ENCODE results near the gene LRRC72.
"Not testable (repeated sequence)": the region's sequence is repeated elsewhere in the genome, so short reads cannot be mapped to it uniquely, and the experiment has no call there.

LRRC72 gene

DNA sequence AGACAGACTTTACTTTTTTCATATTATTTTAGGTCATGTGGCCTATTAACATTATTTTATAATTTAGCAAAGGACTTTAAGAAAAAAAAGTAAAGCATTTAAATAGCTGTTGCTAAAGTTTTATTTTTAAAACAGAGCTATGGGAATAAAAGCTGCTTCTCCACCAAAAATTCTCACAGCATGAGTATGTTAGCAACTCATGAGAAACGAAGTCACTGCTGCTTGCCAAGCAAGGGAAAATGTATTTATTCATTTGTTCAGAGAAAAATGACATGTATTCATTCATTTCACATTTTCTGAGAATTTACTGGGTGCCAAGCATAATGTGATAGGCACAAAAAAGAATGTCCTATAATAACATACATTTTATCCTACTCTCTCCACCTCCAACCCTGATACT, 5.1 kb downstream of the LRRC72 start:
- Histone ChIP-seq H3K4me3 (ENCODE audit: low read length) (no peak overlapping the region), H3K4me1 (ENCODE audit: control insufficient read depth, low read depth, low read length) (no peaks in the 10 kb centered on the region), H3K27me3 (ENCODE audit: control insufficient read depth, insufficient read depth, low read length) (no peaks in the 10 kb centered on the region), H3K9me3 (ENCODE audit: control insufficient read depth, low read depth, low read length) (no peaks in the 10 kb centered on the region), H3K9ac (ENCODE audit: low read length) (no peak overlapping the region), H3K27ac (ENCODE audit: low read length) (no peak overlapping the region), H3K36me3 (ENCODE audit: control insufficient read depth, low read depth, low read length) (no peaks in the 10 kb centered on the region)

DNA sequence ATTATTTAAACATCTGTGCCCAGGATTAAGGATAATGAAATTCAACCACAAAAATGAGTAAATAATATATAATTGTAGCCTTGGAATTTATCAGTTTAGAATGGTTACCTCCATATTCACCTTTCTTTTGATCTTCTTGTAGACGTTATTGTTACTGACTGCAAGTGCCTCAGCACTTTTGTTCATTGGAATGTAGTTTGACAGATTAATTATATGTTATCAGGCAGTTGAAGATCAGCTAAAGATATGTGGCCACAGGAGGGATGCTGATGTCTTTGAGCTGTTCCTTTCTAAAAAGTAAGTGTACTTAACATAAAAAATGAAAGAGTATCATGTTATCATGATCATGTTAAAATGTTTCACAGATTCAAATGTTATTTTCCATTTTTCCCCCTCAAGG, 5.6 kb downstream of the LRRC72 start:
- H3K36me3 ChIP-seq (ENCODE audit: control insufficient read depth, low read depth, low read length), result no peaks in the 10 kb centered on the region
- H3K9me3 ChIP-seq (ENCODE audit: control insufficient read depth, low read depth, low read length), result no peaks in the 10 kb centered on the region
- H3K27ac ChIP-seq (ENCODE audit: low read length), result no peak overlapping the region
- no peaks in the 10 kb centered on the region for H3K27me3 ChIP-seq (ENCODE audit: control insufficient read depth, insufficient read depth, low read length)
- no peak overlapping the region for H3K9ac ChIP-seq (ENCODE audit: low read length)
- no peak overlapping the region for H3K4me3 ChIP-seq (ENCODE audit: low read length)
- no peaks in the 10 kb centered on the region for H3K4me1 ChIP-seq (ENCODE audit: control insufficient read depth, low read depth, low read length)

DNA sequence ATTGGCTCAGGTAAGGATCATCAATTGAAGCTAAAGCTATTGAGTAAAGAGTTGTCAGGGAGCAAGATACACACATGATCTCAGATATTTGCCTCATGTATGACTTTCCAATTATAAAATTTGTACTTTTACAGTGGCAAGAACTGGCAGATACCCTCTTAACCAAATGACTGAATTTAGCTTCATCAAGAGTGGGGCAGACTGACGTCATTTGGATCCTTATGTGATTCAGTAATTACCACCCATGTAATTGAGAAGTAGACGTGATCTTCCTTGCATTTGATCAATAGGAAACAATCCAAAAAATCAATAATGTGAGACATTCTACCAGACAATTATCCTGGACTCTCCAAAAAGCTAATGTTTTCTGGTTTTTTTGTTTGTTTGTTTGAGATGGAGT, 8.9 kb downstream of the LRRC72 start:
- Histone ChIP-seq H3K9ac (ENCODE audit: low read length) (no peak overlapping the region), H3K4me1 (ENCODE audit: control insufficient read depth, low read depth, low read length) (no peaks in the 10 kb centered on the region), H3K9me3 (ENCODE audit: control insufficient read depth, low read depth, low read length) (no peaks in the 10 kb centered on the region), H3K27me3 (ENCODE audit: control insufficient read depth, insufficient read depth, low read length) (no peaks in the 10 kb centered on the region), H3K4me3 (ENCODE audit: low read length) (no peak overlapping the region), H3K36me3 (ENCODE audit: control insufficient read depth, low read depth, low read length) (no peaks in the 10 kb centered on the region), H3K27ac (ENCODE audit: low read length) (no peak overlapping the region)

DNA sequence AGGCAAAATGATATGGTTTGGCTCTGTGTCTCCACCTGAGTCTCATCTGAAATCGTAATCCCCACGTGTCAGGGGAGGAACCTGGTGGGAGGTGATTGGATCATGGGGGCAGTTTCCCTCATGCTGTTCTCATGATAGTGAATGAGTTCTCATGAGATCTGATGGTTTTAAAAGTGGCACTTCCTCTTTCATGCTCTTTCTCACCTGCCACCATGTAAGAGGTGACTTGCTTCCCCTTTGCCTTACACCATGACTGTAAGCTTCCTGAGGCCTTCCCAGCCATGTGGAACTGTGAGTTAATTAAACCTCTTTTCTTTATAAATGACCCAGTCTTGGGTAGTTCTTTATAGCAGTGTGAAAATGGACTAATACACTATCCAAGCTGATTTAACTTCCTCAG, 13.9 kb downstream of the LRRC72 start:
- H3K9ac ChIP-seq (ENCODE audit: low read length); H3K4me1 ChIP-seq (ENCODE audit: control insufficient read depth, low read depth, low read length); H3K4me3 ChIP-seq (ENCODE audit: low read length); H3K9me3 ChIP-seq (ENCODE audit: control insufficient read depth, low read depth, low read length); H3K27me3 ChIP-seq (ENCODE audit: control insufficient read depth, insufficient read depth, low read length); H3K36me3 ChIP-seq (ENCODE audit: control insufficient read depth, low read depth, low read length); H3K27ac ChIP-seq (ENCODE audit: low read length): not testable (repeated sequence)

DNA sequence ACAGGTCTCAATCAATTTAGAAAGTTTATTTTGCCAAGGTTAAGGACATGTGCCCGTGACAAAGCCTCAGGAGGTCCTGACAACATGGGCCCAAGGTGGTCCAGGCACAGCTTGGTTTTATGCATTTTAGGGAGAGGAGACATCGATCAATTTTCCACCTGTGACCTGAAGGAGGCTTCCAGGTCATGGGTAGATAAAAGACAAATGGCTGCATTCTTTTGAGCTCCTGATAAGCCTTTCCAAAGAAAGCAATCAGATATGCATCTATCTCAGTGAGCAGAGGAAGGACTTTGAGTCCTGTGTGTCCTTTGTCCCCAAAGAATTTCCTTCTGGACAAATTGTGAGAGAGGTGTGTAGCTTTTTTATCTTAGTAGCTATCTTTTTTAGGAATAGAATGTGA, 15.8 kb downstream of the LRRC72 start:
- Histone ChIP-seq H3K9me3 (ENCODE audit: control insufficient read depth, low read depth, low read length) (no peaks in the 10 kb centered on the region), H3K4me3 (ENCODE audit: low read length) (no peak overlapping the region), H3K36me3 (ENCODE audit: control insufficient read depth, low read depth, low read length) (no peaks in the 10 kb centered on the region), H3K4me1 (ENCODE audit: control insufficient read depth, low read depth, low read length) (no peaks in the 10 kb centered on the region), H3K27ac (ENCODE audit: low read length) (no peak overlapping the region), H3K9ac (ENCODE audit: low read length) (no peak overlapping the region), H3K27me3 (ENCODE audit: control insufficient read depth, insufficient read depth, low read length) (no peaks in the 10 kb centered on the region)

DNA sequence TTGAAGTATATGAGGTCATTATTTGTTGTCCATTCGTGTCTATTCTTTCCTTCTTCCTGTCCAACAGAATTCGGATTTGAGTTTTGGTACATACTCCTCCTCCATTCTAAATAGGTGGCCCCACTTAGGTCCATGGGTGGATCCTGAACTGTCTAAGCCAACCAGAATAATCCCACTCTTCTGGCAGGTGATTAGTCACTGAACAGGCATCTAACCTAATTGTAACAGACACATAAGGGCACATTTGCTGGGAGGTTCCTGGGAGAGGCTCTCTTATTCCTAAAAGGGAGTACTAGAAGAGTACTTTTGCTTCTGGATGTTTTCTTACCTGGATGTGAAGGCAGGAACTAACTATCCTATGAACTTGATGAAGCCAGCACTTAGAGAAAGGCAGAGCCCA, 16.8 kb downstream of the LRRC72 start:
- Histone ChIP-seq H3K4me3 (ENCODE audit: low read length) (no peak overlapping the region), H3K36me3 (ENCODE audit: control insufficient read depth, low read depth, low read length) (no peaks in the 10 kb centered on the region)

DNA sequence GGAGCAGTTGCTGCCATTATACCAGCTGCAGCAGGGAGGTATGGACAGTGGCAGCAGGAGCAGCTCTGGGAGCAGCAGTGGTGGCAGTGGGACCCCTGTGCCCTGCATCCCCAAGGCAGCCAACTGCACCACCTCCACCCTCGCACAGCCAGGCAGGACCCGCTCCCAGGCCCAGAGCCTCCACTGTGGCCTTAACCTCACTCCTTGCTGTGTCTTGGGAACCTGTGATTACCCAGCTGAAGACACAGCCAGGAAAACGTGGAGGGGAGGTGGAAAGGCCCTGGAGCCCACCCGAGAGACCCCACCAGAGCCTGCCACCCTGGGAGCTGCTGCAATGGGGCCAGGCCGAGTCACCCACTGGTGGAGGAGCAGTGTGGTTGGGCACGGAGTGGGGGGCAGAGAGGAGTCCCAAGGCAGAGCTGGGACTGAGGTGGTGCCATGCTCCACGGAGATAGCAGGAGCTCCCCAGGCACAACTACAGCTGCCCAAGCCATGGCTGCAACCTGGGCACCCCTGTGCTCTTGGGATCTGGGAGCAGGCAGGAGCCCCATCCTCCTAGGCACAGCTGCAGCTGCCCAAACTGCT, 20.4 kb downstream of the LRRC72 start:
- H3K4me3 ChIP-seq (ENCODE audit: low read length), result no peak overlapping the region
- H3K9me3 ChIP-seq (ENCODE audit: control insufficient read depth, low read depth, low read length), result no peaks in the 10 kb centered on the region
- no peaks in the 10 kb centered on the region for H3K4me1 ChIP-seq (ENCODE audit: control insufficient read depth, low read depth, low read length)
- H3K27ac ChIP-seq (ENCODE audit: low read length), result no peak overlapping the region
- no peaks in the 10 kb centered on the region for H3K27me3 ChIP-seq (ENCODE audit: control insufficient read depth, insufficient read depth, low read length)
- H3K36me3 ChIP-seq (ENCODE audit: control insufficient read depth, low read depth, low read length), result no peaks in the 10 kb centered on the region
- H3K9ac ChIP-seq (ENCODE audit: low read length), result no peak overlapping the region

More for the DNA sequence above, 16.8 kb downstream of the LRRC72 start:
- Histone ChIP-seq H3K4me1 (ENCODE audit: control insufficient read depth, low read depth, low read length) (no peaks in the 10 kb centered on the region), H3K9me3 (ENCODE audit: control insufficient read depth, low read depth, low read length) (no peaks in the 10 kb centered on the region), H3K27ac (ENCODE audit: low read length) (no peak overlapping the region), H3K27me3 (ENCODE audit: control insufficient read depth, insufficient read depth, low read length) (no peaks in the 10 kb centered on the region), H3K9ac (ENCODE audit: low read length) (no peak overlapping the region)

DNA sequence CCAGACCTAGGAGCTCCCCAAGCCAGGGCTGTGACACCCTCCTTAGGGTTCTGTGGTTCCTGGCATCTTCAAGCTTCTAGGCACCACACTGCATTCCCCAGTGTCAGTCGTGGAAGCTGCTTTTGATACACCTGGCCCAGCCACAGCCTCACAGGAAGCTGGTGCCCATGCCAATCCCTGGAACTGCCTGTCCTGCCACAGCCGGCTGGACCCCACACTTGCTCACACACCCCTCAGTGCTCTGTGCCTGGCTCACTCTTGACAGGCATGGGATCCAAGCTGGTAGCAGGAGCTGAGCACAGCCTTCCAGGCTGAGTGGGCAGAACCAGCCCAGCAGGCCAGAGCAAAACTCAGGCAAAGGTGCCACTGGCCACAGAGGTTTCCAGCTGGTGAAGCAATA, 21.8 kb downstream of the LRRC72 start:
- Histone ChIP-seq H3K9ac (ENCODE audit: low read length) (no peak overlapping the region), H3K27me3 (ENCODE audit: control insufficient read depth, insufficient read depth, low read length) (no peaks in the 10 kb centered on the region), H3K9me3 (ENCODE audit: control insufficient read depth, low read depth, low read length) (no peaks in the 10 kb centered on the region), H3K4me3 (ENCODE audit: low read length) (no peak overlapping the region), H3K4me1 (ENCODE audit: control insufficient read depth, low read depth, low read length) (no peaks in the 10 kb centered on the region), H3K27ac (ENCODE audit: low read length) (no peak overlapping the region), H3K36me3 (ENCODE audit: control insufficient read depth, low read depth, low read length) (no peaks in the 10 kb centered on the region)

DNA sequence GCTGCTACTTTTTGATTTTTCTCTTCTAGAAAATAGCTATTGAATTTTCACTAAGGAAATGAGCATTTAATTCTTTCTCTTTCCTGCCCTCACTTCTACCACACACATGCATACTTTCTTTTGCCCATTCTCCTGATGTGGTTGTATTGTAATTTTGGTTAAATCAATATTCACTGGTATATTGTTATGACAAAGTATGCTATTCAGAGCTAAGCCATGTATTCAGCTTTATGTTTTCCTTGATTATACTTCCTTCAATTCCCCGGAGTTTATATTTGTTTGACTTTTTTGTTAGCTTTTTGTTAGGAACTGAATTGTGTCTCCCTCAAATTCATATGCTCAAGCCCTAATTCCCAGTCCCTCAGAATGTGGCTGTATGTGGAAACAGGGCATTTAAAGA, 24.0 kb downstream of the LRRC72 start:
- H3K9ac ChIP-seq (ENCODE audit: low read length), result no peak overlapping the region
- H3K27me3 ChIP-seq (ENCODE audit: control insufficient read depth, insufficient read depth, low read length), result no peaks in the 10 kb centered on the region
- H3K4me3 ChIP-seq (ENCODE audit: low read length), result no peak overlapping the region
- no peaks in the 10 kb centered on the region for H3K4me1 ChIP-seq (ENCODE audit: control insufficient read depth, low read depth, low read length)
- H3K36me3 ChIP-seq (ENCODE audit: control insufficient read depth, low read depth, low read length), result no peaks in the 10 kb centered on the region
- no peaks in the 10 kb centered on the region for H3K9me3 ChIP-seq (ENCODE audit: control insufficient read depth, low read depth, low read length)
- no peak overlapping the region for H3K27ac ChIP-seq (ENCODE audit: low read length)

DNA sequence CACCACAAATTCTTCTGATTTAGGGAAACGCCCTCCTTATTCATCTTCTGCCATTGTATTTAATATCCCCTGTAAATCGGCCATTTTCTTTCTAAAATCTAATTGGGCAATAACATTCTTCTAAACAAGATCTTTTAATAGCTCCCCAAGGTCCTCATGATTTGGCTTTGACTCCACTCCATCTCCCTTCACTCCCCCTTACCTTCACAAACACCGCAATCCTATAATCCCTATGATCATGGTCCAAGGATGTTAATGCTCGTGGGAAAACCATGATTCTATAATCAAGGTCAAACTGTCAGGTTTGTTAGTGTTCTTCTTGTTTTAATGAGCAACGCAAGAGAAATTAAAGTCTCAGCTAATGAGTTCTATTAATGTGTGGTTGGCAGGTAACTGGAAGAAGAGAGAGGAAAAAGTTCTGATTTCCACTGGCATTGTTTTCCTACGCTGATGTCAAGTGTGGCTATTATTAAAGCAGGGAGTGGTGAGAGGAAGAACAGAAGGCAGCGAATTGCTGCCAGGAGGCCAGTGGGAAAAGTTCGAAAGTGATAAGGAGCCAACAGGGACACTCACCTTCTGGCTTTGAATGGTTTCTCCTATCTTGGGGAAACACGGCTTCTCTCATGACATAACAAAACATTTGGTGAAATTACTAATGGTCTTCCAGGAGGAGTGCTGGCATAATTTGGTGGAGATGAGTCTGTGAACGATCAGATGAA, 28.1 kb downstream of the LRRC72 start:
- Histone ChIP-seq H3K4me1 (ENCODE audit: control insufficient read depth, low read depth, low read length) (no peaks in the 10 kb centered on the region), H3K27ac (ENCODE audit: low read length) (no peak overlapping the region), H3K36me3 (ENCODE audit: control insufficient read depth, low read depth, low read length) (no peaks in the 10 kb centered on the region), H3K9ac (ENCODE audit: low read length) (no peak overlapping the region), H3K9me3 (ENCODE audit: control insufficient read depth, low read depth, low read length) (no peaks in the 10 kb centered on the region), H3K4me3 (ENCODE audit: low read length) (no peak overlapping the region), H3K27me3 (ENCODE audit: control insufficient read depth, insufficient read depth, low read length) (no peaks in the 10 kb centered on the region)

DNA sequence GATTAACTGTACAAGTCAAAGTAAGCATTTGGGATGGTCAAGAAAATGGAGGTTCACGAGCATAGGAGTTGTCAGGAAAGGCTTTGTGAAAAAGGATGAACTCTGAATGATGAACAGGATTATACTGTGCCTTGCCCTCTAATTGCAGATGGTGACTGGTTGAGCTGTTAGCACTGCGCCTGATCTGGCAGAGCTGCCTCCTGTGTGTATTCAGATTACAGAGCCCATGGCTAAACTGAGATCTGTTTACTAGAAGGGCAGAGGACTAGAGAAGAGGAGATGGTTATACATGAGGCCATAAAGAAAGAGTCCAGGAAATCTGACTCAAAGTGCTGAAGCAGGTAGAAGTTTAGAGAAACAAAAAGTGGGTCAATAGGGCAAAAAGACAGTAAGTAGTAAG, 29.7 kb downstream of the LRRC72 start:
- no peak overlapping the region for H3K27ac ChIP-seq (ENCODE audit: low read length)
- no peaks in the 10 kb centered on the region for H3K27me3 ChIP-seq (ENCODE audit: control insufficient read depth, insufficient read depth, low read length)
- no peaks in the 10 kb centered on the region for H3K9me3 ChIP-seq (ENCODE audit: control insufficient read depth, low read depth, low read length)
- no peak overlapping the region for H3K4me3 ChIP-seq (ENCODE audit: low read length)
- H3K36me3 ChIP-seq (ENCODE audit: control insufficient read depth, low read depth, low read length), result no peaks in the 10 kb centered on the region
- H3K4me1 ChIP-seq (ENCODE audit: control insufficient read depth, low read depth, low read length), result no peaks in the 10 kb centered on the region
- no peak overlapping the region for H3K9ac ChIP-seq (ENCODE audit: low read length)

DNA sequence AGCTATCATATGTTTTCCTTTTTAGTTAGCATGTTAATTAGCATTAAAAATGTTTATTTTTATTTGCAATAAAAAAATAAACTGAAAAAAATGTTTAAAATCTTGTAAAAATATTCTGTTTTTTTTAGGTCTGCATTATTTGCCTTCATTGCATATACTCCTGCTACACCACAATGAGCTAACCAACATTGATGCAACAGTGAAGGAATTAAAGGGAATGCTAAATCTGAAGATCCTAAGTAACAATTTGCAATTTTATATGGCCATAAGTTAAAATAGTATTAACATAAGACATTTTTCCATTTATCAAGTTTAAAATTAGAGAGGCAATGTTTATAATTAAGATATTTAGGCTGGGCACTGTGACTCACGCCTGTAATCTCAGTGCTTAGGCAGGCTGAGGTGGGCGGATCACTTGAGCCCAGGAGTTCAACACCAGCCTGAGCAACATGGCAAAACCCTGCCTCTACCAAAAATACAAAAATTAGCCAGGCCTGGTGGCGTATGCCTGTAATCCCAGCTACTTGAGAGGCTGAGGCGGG, 32.2 kb downstream of the LRRC72 start:
- H3K4me1 ChIP-seq (ENCODE audit: control insufficient read depth, low read depth, low read length), result no peaks in the 10 kb centered on the region
- H3K9me3 ChIP-seq (ENCODE audit: control insufficient read depth, low read depth, low read length), result no peaks in the 10 kb centered on the region
- H3K27me3 ChIP-seq (ENCODE audit: control insufficient read depth, insufficient read depth, low read length), result no peaks in the 10 kb centered on the region
- no peak overlapping the region for H3K9ac ChIP-seq (ENCODE audit: low read length)
- H3K27ac ChIP-seq (ENCODE audit: low read length), result no peak overlapping the region
- H3K36me3 ChIP-seq (ENCODE audit: control insufficient read depth, low read depth, low read length), result no peaks in the 10 kb centered on the region
- H3K4me3 ChIP-seq (ENCODE audit: low read length), result no peak overlapping the region

All from iPS-18a (cell line).